K562 (cell line): ENCODE data around the gene IL1RL1. TPM values are rescaled to one million over a fixed set of nuclear protein-coding genes. Genes with fewer than 3 reads are reported as not detected.
A peak's percentile ranks its signal among the peaks of the same experiment; 100 is the strongest.

Experiments used
- ATAC-seq: fragments of 200-7000 bp; cut with Tn5 transposase; 3 replicates; pipeline ENCODE4 v1.9.1; 2020; ENCODE audit warnings: moderate library complexity
- BruUV-seq: library from RNA; stranded (reverse); fragments of 400-500 nt; replicated peaks from 2 replicates; lab custom pipeline; 2021; lab: Mats Ljungman, UMichigan
- CTCF ChIA-PET: fragments of 300-600 bp; formaldehyde crosslinking; extraction: SDS; loops from one replicate; lab custom pipeline; 2021; ENCODE audit warnings: low intra/inter-chr PET ratio; lab: Yijun Ruan, JAX
- POLR2A ChIA-PET: fragments of 300-600, 350-650 bp; sonication (Branson Sonifier 250); formaldehyde crosslinking; extraction: SDS; loops from one replicate; lab custom pipeline; 2021; ENCODE audit warnings: antibody characterized with exemption, inconsistent platforms; lab: Yijun Ruan, JAX
- DNase-seq, 4 experiments: peaks; one replicate each; pipeline versions ENCODE4 v3.0.0 to v3.0.0-alpha.2; 2011 to 2018; ENCODE audit warnings: low spot score in 3 of 4, mixed read lengths in 3 of 4; ENCODE audit errors: extremely low read depth in 1 of 4
- FAIRE-seq: peaks from 2 replicates; lab custom pipeline; 2011; peaks lifted over from hg19 to GRCh38; lab: Jason Lieb, UNC
- H2AFZ ChIP-seq: 2 replicates; pipeline ENCODE4 v1.6.0; 2011; ENCODE audit warnings: low read depth, low read length, control low read depth, inconsistent platforms
- H3K27ac ChIP-seq: fragments of 200-600 bp; 3 replicates; pipeline ENCODE4 v1.8.0; 2011; ENCODE audit warnings: low read depth, mild to moderate bottlenecking, control low read depth, inconsistent platforms, low read length, moderate library complexity, mixed read lengths; ENCODE audit errors: extremely low read depth
- H3K27me3 ChIP-seq, 2 experiments: fragments of 300-600 bp in 1 of 2; 2 replicates in 1 of 2; 3 replicates in 1 of 2; pipeline versions ENCODE4 v1.6.0 to v1.8.0; 2011; ENCODE audit warnings: inconsistent platforms in 2 of 2, low read length in 2 of 2, mild to moderate bottlenecking in 1 of 2, mixed read lengths in 1 of 2, moderate library complexity in 1 of 2; ENCODE audit not compliant: control insufficient read depth in 2 of 2, insufficient read depth in 2 of 2
- H3K36me3 ChIP-seq: fragments of 300-600 bp; 3 replicates; pipeline ENCODE4 v1.8.0; 2011; ENCODE audit warnings: mild to moderate bottlenecking, low read length, inconsistent platforms; ENCODE audit not compliant: control insufficient read depth, insufficient read depth
- H3K4me1 ChIP-seq, 2 experiments: fragments of 200-600 bp in 1 of 2; replicated peaks in 1 of 2; 2 replicates in 1 of 2; 3 replicates in 1 of 2; pipeline versions ENCODE4 v1.5.1 to v1.8.0; 2011; ENCODE audit warnings: inconsistent platforms in 2 of 2, low read length in 2 of 2, mild to moderate bottlenecking in 1 of 2, mixed read lengths in 1 of 2, moderate library complexity in 1 of 2; ENCODE audit not compliant: control insufficient read depth in 2 of 2, insufficient read depth in 2 of 2
- H3K4me2 ChIP-seq: 2 replicates; pipeline ENCODE4 v1.6.1; 2011; ENCODE audit warnings: low read length, control low read depth, inconsistent platforms, mixed read lengths; ENCODE audit not compliant: insufficient read depth
- H3K4me3 ChIP-seq: fragments of 200-600 bp; sonication (generic), shearing (Covaris generic); 2 replicates; pipeline ENCODE4 v1.5.1; 2016; ENCODE audit warnings: control low read depth, inconsistent platforms
- H3K79me2 ChIP-seq: fragments of 200-600 bp; 3 replicates; pipeline ENCODE4 v1.8.0; 2011; ENCODE audit warnings: low read length, inconsistent platforms; ENCODE audit not compliant: control insufficient read depth, insufficient read depth
- H3K9ac ChIP-seq, 2 experiments: 2 replicates each; pipeline versions ENCODE4 v1.6.0 to v1.6.1; 2011; ENCODE audit warnings: low read depth in 2 of 2, low read length in 2 of 2, control low read depth in 1 of 2, inconsistent platforms in 1 of 2, mild to moderate bottlenecking in 1 of 2, mixed read lengths in 1 of 2; ENCODE audit not compliant: insufficient read depth in 1 of 2
- H3K9me1 ChIP-seq: one replicate; pipeline ENCODE4 v1.6.0; 2011; ENCODE audit warnings: inconsistent platforms, mild to moderate bottlenecking, low read length, moderate library complexity; ENCODE audit not compliant: control insufficient read depth, insufficient read depth
- H3K9me3 ChIP-seq: replicated peaks from 2 replicates; pipeline ENCODE4 v1.5.1; 2011; ENCODE audit warnings: low read depth, low read length, inconsistent platforms; ENCODE audit not compliant: control insufficient read depth, insufficient read depth
- H4K20me1 ChIP-seq: replicated peaks from 2 replicates; pipeline ENCODE4 v1.6.1; 2011; ENCODE audit warnings: low read length, inconsistent platforms, mixed read lengths; ENCODE audit not compliant: control insufficient read depth, insufficient read depth
- C11orf30 ChIP-seq: fragments of 450-650 bp; IDR thresholded peaks from 2 replicates; pipeline ENCODE4 v1.6.1; 2016; ENCODE audit warnings: low read depth, mild to moderate bottlenecking
- MAFF ChIP-seq: IDR thresholded peaks from 2 replicates; pipeline ENCODE4 v1.6.1; 2012; ENCODE audit warnings: low read length, improper control_type of control experiment
- MYC ChIP-seq, 2 experiments: fragments of 250-450 bp in 1 of 2; sonication (Bioruptor Pico) in 1 of 2; IDR thresholded peaks; 2 replicates each; pipeline versions ENCODE4 v1.5.1 to v1.6.1; 2012 to 2021; ENCODE audit warnings: low read depth in 2 of 2, borderline replicate concordance in 1 of 2, improper control_type of control experiment in 1 of 2, low read length in 1 of 2, mild to moderate bottlenecking in 1 of 2, moderate library complexity in 1 of 2
- NR2C2 ChIP-seq, 2 experiments: fragments of 200-800 bp in 1 of 2; sonication (Bioruptor generic) in 1 of 2; sonication (generic) in 1 of 2; formaldehyde crosslinking in 1 of 2; IDR thresholded peaks; 2 replicates each; pipeline versions ENCODE4 v1.6.1 to v1.8.0; 2016 to 2022; ENCODE audit warnings: mild to moderate bottlenecking in 1 of 2, missing compliant biosample characterization in 1 of 2, missing genetic modification characterization in 1 of 2, missing genetic modification reagents in 1 of 2
- ZNF316 ChIP-seq: fragments of 450-650 bp; IDR thresholded peaks from 2 replicates; pipeline ENCODE4 v1.6.1; 2016
- WGBS: fragments of 100-300 bp; shearing (Covaris generic); methylation state at CpG from one replicate; pipeline ENCODE4 v1.1.6; 2016; ENCODE audit warnings: low coverage, mixed read lengths; ENCODE audit not compliant: insufficient coverage; ENCODE audit errors: missing lambda C conversion rate; 5-methylcytosine and 5-hydroxymethylcytosine counted together
- in situ Hi-C: fragments of 300-500 bp; cut with MboI; formaldehyde crosslinking; loops from 4 replicates; pipeline ENCODE4 v1.15.0; 2018; ENCODE audit warnings: inconsistent platforms, mixed read lengths
- intact Hi-C: fragments of 100-400 bp; cut with micrococcal nuclease; formaldehyde crosslinking; loops from 2 replicates; pipeline ENCODE4 v1.14.2; 2022
- polyA plus RNA-seq, 8 experiments: library from polyadenylated mRNA; depleted of rRNA in 4 of 8; stranded (reverse) in 5 of 8; unstranded in 3 of 8; fragments of >200 nt; fragmentation: Nextera tagmentation in 2 of 8; fragmentation: Illumina TruSeq in 1 of 8; extraction: Ambion mirVana in 2 of 8; extraction: Trizol in 1 of 8; gene quantifications; 2 replicates each; pipeline versions ENCODE4 v1.2.1 to v1.2.3, GENCODE V29; 2011 to 2014; ENCODE audit warnings: inconsistent platforms in 1 of 8, missing spikeins in 1 of 8
- total RNA-seq, 7 experiments: library from RNA; depleted of rRNA in 6 of 7; stranded (reverse); fragments of >200 nt in 6 of 7; fragmentation: Illumina TruSeq in 2 of 7; extraction: Trizol in 2 of 7; gene quantifications; 2 replicates each; pipeline versions ENCODE4 v1.2.1 to v1.2.3, GENCODE V29; 2011 to 2021; ENCODE audit warnings: low replicate concordance in 1 of 7
- TF ChIP-seq, protein P1 (sequence below): fragments of 250-450 bp; sonication (Bioruptor Pico); IDR thresholded peaks from 2 replicates; pipeline ENCODE4 v1.8.0; 2021; ENCODE audit warnings: mild to moderate bottlenecking, moderate library complexity

Gene IL1RL1
- total and polyA plus RNA-seq, 9 of the 15 experiments (the other 6 are each of a cell fraction or from before 2014, with no cell fraction given), result 0.06 to 3.3 (median 0.59) TPM

GRCh38 chr2:102302458-102302857, 8.9 kb upstream of the IL1RL1 start:
- 11% methylated on average over 3 of the region's 3 CpGs for WGBS
- ChIA-PET POLR2A (no interaction called here), CTCF (no interaction called here)
- H3K79me2 ChIP-seq, result no peaks in the 10 kb centered on the region
- H3K4me2 ChIP-seq, result no peak overlapping the region
- H3K36me3 ChIP-seq, result no peaks in the 10 kb centered on the region
- H3K9me3 ChIP-seq, result no peaks in the 10 kb centered on the region
- H3K9ac ChIP-seq, result no peak overlapping the region
- in situ Hi-C loops (no loop called here), intact Hi-C loops (loop anchor here (5.0 kb wide), 1 partner anchor 55 kb away; the partner anchor contains the start of gene IL18R1)
- H2AFZ ChIP-seq, result no peak overlapping the region
- no peak for FAIRE-seq
- BruUV-seq, result no TSS peak
- no peak overlapping the region for H3K4me3 ChIP-seq
- no peaks in the 10 kb centered on the region for H3K27me3 ChIP-seq
- no peaks in the 10 kb centered on the region for H4K20me1 ChIP-seq
- H3K27ac ChIP-seq, result no peak overlapping the region
- DNase-seq, result no peak
- no peaks in the 10 kb centered on the region for H3K9me1 ChIP-seq
- H3K4me1 ChIP-seq, result peaks cover 0 to 14% of the 10 kb centered on the region in 2 experiments; a peak in 1 of 5 replicates
- TF ChIP-seq ZNF316, result peak; percentile 65
- TF ChIP-seq MAFF, result peak; percentile 29; the same call in 1 of the 2 replicates
- TF ChIP-seq C11orf30, result peak; percentile 50
- TF ChIP-seq, protein P1, sequence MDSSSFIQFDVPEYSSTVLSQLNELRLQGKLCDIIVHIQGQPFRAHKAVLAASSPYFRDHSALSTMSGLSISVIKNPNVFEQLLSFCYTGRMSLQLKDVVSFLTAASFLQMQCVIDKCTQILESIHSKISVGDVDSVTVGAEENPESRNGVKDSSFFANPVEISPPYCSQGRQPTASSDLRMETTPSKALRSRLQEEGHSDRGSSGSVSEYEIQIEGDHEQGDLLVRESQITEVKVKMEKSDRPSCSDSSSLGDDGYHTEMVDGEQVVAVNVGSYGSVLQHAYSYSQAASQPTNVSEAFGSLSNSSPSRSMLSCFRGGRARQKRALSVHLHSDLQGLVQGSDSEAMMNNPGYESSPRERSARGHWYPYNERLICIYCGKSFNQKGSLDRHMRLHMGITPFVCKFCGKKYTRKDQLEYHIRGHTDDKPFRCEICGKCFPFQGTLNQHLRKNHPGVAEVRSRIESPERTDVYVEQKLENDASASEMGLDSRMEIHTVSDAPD (CRISPR knock-in tag), result no peak
- no peak for TF ChIP-seq MYC (IDR thresholded peaks at IDR 0.05; ENCODE audit: low read depth, low read length)
- no peak for TF ChIP-seq MYC (CRISPR knock-in tag; IDR thresholded peaks at IDR 0.05; ENCODE audit: borderline replicate concordance, low read depth)
- TF ChIP-seq NR2C2 (CRISPR knock-in tag; IDR thresholded peaks at IDR 0.05), result no peak
- TF ChIP-seq NR2C2 (tag; IDR thresholded peaks at IDR 0.05), result no peak; the same call in 1 of the 2 replicates
- TF ChIP-seq, all 486 proteins: peak for 3
- ATAC-seq, result no peak
